ENCODE measurements around the gene UBE2J2.

UBE2J2 gene

GRCh38 chr1:1313500-1314236 is 40.0 kb upstream of the UBE2J2 start:
- no peak for TF ChIP-seq CTCF (IDR thresholded peaks at IDR 0.05; ENCODE audit: extremely low read depth, missing control alignments)
- no peak for DNase-seq (ENCODE audit: low spot score)

DNA sequence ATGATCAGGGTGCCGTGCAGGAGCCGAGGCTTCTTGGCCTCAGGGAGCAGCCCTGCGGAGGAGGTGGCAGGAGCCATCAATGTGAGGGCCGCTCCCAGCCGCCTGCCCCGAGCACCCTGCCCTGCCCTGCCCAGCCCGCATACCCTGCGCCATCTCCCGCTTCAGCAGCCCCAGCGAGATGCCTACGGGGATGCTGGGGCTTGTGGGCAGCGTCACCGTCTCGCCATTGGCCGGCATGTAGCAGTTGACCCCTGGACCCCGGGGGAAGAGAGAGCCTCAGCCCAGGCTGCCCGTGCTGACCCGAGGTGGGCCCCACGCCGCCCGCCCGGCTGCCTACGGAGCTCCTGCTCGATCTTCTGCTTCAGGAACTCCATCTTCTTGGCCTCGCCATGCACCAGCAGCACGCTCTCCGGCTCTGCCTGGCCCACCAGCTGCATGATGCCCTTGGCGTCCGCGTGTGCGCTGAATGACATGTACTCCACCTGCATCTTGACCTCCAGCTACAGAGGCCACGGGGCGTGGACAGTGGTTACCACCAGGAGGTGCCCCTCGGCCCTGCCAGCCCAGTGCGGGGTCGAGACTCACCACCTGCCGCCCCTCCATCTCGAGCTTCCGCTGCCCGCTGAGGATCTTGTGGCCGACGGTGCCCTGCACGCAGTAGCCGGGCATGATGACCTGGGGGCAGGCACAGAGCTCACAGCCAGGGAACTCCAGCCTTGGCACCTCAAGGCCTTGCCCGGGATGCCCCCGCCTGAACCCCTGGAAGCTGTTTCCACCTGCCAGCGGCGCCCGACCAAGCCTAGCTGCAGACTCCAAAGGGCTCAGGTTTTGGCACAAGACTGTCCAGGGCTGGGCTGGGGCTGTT is 39.0 kb upstream of the UBE2J2 start:
- DNase-seq (ENCODE audit: low spot score): no peak
- no peak for TF ChIP-seq CTCF (IDR thresholded peaks at IDR 0.05; ENCODE audit: extremely low read depth, missing control alignments)

GRCh38 chr1:1311107-1312104 is 37.8 kb upstream of the UBE2J2 start:
- TF ChIP-seq CTCF (IDR thresholded peaks at IDR 0.05; ENCODE audit: extremely low read depth, missing control alignments): no peak
- DNase-seq (ENCODE audit: low spot score): no peak

- DNase-seq (ENCODE audit: low spot score): no peak
- TF ChIP-seq CTCF (IDR thresholded peaks at IDR 0.05; ENCODE audit: extremely low read depth, missing control alignments): no peak
Measured at GRCh38 chr1:1310476-1311053, 36.9 kb upstream of the UBE2J2 start.

DNA sequence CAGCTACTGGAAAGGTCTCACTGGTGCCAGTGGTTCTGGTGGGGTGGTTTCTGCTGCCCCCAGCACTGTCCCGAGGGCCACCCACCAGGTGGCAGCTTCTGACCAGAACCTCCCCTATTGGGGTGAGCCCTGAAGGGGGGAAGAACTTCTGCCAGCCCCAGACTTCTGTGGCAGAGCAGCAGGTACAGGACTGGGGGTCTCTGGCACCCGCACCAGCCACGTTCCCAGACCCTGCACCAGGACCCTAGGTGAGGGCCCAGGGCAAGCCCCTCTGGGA is 36.4 kb upstream of the UBE2J2 start:
- DNase-seq (ENCODE audit: low spot score): no peak
- TF ChIP-seq CTCF (IDR thresholded peaks at IDR 0.05; ENCODE audit: extremely low read depth, missing control alignments): no peak

DNA sequence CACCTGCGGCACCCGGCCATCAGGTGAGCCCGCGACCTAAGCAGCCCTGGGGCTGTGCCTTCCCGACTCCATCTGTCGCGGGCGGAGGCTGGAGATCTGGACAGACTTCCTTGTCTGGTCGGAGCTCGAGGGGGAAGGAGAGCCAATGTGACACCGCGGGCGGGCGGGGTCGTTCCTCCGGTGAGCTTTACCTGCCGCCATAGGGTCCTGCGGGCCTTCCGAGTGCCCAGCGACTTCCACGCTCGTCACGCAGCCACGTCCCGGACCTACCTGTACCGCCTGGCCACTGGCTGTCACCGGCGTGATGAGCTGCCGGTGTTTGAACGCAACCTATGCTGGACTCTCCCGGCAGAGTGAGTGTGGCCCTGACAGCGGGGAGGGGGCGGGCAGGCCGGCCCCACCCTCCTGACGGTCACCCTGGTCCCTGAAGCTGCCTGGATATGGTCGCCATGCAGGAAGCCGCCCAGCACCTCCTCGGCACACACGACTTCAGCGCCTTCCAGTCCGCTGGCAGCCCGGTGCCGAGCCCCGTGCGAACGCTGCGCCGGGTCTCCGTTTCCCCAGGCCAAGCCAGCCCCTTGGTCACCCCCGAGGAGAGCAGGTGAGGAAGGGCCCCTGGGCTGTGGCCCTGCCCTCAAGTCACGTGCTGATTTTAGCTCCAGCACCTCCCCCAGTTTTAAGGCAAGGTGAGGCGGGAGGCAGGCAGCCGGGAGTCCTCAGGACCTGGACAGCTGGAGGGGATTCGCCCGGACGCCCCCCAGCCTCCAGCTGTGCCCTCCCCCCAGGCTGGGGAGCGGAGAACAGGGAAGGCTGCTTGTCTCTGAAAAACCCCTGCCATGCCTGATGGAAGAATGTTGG is 35.8 kb upstream of the UBE2J2 start:
- no peak for TF ChIP-seq CTCF (IDR thresholded peaks at IDR 0.05; ENCODE audit: extremely low read depth, missing control alignments)
- DNase-seq (ENCODE audit: low spot score): no peak
